NCI-H2196 treated with DMSO at 0.1 percent for 48 hours (cell line): ENCODE results near the gene SGSM2.

Source experiments
- DNase-seq: peaks from one replicate; lab custom pipeline; 2025; ENCODE audit not compliant: unreplicated experiment; lab: John Stamatoyannopoulos, UW

Gene SGSM2

DNA sequence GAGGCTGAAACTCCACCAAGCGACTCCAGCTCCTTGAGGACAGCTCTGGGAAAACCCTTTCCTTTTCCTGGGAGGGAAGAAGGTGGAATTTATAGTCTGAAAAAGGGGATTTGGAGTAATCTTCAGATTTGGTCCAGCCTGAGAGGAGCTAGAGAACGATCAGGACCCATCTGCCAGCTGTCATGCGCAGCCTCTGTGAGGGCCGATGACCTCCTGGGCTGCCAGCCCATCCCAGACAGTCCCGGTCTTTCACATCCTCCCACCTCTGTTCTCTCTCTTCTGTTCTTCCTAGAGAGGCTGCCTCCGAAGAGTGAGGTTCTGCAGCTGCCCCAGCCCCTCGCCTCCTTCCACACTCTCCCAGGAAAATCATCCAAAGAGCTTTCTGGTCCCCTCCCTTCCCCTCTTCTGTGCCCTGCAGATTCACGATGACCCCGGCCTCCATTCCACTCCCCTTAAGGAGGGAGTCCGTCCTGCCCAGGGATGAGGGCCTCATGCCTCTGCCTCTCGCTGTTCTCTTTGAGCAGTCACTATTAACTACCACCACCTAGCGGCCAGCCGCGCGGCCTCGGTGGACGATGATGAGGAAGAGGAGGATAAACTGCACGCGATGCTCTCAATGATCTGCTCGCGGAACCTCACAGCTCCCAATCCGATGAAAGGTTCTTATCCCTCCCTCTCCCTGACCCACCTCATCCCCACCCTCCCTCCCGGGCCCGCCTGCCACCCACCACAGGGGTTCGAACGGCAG is 29.6 kb downstream of the SGSM2 start:
- no peak for DNase-seq

DNA sequence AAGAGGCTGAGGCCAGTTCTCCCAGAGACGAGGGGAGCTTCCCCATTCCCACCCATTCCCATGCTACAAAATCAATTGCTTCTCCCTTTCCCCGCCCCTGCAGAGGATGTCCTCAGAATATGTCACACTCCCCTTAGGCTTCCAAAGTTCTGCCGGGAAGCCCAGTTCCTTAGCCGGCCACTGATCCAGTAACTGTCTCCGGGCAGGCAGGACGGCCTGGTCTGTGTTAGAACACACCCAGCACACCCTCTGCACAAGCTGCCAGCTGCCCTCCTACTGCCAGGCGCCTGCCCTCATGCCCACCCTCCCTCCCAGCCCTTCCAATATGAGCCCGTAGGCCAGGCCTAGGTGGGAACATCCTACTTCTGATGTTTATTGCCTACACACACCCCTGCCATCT is 31.1 kb downstream of the SGSM2 start:
- DNase-seq, result no peak

DNA sequence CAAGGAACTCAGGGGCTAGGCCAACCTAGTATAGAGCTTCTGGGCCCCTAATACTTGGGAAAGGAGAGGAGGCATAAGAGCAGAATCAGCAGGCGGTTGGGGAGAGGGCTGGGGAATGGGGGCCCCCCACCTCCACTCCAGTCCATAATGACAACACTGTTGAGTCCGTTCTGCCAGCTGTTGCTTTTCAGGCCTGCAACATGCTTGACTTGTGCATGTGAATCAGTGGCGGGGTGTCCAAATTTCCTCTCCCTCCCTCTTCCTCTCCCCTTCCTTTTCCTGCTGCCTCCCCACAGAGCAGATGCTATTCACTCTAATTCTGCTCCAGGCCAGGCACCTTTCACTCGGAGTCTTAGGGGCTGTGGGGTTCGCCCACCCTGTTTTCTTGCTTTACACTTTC is 31.7 kb downstream of the SGSM2 start:
- DNase-seq, result no peak

- no peak for DNase-seq
Measured at GRCh38 chr17:2369551-2370210, 32.4 kb downstream of the SGSM2 start.

DNA sequence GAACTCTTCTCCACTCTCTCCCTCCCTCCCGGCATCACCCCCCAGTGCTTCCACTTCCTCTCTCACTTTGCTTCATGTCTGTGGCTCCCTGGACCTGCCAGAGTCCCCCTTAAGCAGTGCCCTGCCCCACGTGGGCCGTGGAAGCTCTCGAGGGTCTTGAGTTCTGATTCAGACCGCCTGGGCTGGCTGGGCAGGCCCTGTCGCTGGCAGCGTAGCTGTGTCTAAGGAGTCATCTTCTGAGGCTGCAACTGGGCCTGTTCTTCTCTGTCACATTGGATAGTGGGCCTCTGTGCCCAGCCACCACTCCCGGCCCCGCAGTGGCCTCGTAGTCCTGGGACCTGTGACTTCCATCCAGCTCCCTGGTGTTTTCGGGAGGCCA is 32.9 kb downstream of the SGSM2 start:
- DNase-seq, result no peak

DNA sequence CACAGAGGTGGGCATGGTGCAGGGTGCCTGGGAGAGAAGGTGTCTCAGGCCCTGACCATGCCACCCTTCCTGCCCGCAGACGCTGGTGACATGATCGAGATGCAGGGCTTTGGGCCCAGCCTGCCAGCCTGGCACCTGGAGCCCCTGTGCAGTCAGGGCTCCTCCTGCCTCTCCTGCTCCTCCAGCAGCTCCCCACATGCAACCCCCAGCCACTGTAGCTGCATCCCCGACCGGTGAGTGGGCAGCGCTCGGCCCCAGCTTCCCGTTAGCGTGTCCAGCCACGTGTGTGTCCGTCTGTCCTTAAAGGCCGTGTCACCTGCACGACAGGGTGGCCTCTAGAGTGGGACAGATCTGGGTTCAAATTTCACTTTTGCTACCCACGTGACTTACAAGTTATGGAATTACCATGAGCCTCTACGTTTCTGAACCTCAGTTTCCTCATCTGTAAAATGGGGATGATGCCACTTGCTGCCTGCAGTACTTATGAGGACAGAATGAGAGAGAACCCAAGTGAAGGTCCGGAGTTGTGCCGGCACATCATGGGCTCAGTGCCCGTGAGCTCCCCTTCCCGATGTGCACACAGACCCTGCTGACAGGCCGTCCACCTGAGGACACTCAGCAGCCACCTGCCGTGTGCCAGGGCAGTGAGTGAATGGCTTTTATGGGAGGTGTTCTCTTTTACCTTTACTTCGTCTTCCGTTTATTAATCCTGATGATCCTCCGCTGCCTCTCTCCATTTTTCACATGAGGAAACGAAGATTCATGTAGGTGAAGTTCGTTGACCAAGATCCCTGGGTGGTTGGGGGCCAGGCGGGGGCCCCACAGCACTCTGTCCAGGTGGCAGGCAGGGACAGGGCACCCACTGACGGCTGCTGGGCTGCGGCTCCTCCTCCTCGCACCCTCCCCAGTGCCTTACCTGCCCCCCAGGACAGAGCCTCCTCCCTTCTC is 34.2 kb downstream of the SGSM2 start:
- DNase-seq, result no peak

GRCh38 chr17:2372180-2372579 is 34.9 kb downstream of the SGSM2 start:
- no peak for DNase-seq

- DNase-seq, result no peak
Measured at GRCh38 chr17:2372681-2373080, 35.4 kb downstream of the SGSM2 start.

- no peak for DNase-seq
Measured at GRCh38 chr17:2373179-2373578, 35.9 kb downstream of the SGSM2 start.

DNA sequence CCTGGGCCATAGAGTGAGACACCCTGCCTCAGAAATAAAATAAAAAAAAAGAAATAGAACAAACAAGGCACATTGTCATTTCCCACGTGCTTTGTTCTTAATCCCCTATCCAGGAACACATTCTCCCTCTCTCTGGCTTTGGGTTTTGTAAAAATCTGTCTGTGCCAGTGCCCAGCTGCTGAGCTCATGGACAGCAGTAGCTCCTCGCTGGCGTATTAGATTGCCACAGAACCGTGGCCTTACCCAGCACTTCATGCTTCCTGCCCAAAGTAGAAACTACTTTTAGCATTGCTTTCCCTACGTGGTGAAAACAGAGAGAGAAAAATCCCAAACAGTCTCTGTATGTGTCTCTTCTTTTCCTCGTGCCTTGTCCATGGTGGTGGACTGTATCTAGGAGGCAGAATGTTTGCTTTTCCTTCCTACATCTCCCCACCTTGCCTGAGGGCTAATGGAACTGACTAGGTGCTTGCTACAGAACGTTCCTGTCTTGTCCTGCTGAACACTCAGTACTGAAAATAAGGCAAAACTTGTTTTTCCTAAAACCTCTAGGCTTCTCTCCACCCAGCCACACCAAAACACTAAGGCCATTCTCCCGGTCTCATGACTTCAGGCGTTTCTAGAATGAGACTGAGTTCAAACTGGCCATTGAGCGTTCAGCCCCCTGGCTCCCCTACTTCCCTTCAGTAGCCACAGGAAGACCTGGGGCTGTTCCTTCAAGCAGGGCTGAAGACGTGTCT is 37.4 kb downstream of the SGSM2 start:
- no peak for DNase-seq

- no peak for DNase-seq
Measured at GRCh38 chr17:2375406-2375805, 38.1 kb downstream of the SGSM2 start.

DNA sequence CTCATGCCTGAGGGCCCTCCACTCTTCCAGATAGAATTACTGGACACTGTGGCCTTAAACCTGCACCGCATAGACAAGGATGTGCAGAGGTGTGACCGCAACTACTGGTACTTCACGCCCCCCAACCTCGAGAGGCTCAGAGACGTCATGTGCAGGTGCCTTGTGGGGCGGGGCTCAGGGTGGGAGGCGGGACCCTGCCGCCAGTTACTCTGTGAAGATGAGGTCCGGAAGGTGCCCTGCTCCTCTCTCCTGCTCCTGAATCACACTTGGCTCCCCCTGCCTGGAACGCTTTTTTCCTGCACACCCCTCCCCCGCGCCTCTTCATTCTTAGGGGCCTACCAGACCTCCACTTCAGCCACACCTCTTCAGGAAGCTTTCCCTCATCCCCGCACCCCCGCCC is 38.8 kb downstream of the SGSM2 start:
- no peak for DNase-seq

DNA sequence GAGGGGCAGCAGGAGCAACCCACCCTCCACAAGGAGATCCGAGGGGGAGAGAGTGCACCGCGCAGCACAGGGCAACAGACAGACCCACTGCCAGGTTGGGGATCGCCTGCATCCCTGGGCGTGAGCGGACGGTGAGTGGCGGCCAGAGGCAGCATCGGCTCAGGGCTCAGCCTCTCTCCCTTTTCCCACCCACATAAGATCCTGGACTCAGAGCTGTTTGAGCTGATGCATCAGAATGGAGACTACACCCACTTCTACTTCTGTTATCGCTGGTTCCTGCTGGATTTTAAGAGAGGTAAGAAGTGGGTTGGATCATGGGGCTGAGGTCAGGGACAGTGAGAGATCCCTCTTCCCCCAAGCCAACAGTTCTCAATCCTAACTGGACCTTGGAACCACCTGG is 40.4 kb downstream of the SGSM2 start:
- no peak for DNase-seq

DNA sequence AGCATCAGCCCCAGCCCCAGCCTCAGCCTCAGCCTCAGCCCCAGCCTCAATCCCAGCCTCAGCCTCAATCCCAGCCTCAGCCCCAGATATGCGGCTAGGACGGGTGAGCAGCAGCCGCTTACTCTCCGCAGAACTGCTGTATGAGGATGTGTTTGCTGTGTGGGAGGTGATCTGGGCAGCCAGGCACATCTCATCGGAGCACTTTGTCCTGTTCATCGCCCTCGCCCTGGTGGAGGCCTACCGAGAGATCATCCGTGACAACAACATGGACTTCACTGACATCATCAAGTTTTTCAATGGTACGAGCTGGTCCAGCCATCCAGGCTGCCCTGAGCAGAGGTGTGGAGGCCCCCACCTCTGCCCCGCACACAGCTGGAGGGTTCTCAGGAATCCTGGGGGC is 41.6 kb downstream of the SGSM2 start:
- DNase-seq, result no peak

GRCh38 chr17:2379489-2380225 is 42.4 kb downstream of the SGSM2 start:
- no peak for DNase-seq

DNA sequence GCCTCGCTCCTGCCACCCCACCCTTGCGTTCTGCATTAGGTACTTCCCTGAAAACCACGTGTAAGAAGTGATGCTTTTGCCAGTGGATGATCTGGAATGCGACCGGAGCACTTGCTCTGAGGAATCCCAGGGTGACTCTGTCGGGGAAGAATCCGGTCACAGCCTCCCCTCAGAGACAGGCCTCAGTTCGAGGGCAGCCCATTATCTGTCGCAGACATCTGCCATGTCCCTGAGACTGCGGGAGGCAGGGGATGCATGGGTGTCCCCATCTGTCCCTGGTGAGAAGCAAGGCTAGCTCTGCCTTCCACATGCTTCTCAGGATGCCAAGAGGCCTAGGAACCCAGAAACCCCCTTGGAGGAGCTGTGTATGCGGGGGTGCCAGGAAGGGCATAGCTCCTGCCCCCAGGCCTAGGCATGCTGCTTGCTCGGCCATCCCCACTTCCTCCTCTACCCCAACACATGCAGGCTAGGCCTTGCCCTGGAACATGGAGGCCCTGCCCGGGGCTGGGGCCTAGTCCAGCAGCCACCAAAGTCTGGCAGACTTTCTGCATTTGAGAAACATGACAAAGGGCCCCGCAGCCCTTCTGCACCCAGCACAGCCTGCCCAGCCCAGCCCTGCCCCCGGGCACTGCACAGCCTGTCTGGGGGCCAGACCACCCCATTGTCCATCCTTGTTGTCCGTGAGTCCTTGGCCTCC is 43.1 kb downstream of the SGSM2 start:
- DNase-seq, result no peak

DNA sequence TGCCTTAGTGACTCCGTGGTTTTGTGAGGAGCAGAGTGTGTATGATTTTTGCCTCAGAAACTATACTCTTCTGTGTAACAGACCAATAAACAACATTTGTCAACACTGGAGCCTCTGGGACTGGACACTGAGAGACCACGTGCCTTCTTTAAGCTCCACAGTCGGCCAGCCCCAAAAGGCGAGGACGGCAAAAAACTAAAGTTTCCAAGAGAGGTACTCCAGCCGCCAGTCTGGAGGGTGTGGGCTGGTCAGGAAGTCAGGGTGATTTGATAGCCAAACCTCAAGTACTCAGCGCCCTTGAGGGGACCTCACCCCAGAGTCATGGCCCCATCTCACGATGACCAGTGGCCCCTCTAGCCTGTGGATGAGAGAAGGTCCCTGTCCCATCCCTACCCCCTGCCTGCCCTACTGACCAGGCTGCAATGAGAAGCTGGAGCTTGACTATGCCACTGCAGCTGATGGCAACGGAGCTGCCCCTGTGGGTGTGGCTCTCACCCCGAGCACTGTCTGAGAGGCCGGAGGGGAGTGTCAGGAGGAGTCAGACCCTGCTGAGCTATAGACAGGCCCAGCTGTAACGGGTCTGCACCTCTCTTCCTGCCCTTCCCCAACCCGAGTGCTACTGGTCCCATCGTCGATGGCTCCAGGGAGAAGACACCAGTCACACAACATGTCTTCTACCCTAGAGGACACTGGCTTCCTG is 43.8 kb downstream of the SGSM2 start:
- DNase-seq, result no peak

GRCh38 chr17:2383628-2384167 is 46.4 kb downstream of the SGSM2 start:
- DNase-seq, result no peak
